ENCODE data around the gene UCKL1.
"Not testable (repeated sequence)": the region's sequence is repeated elsewhere in the genome, so short reads cannot be mapped to it uniquely, and the experiment has no call there.

UCKL1 gene

GRCh38 chr20:63967330-63968135 is 11.3 kb upstream of the UCKL1 start:
- Mint-ChIP-seq H3K27me3 (no peaks in the 10 kb centered on the region), H3K4me1 (ENCODE audit: low read depth) (peaks cover 11% of the 10 kb centered on the region), H3K27ac (no peak overlapping the region), H3K36me3 (ENCODE audit: low read depth) (peaks cover 7% of the 10 kb centered on the region), H3K9me3 (no peaks in the 10 kb centered on the region), H3K4me3 (no peak overlapping the region)

GRCh38 chr20:63966944-63967322 is 10.7 kb upstream of the UCKL1 start:
- H3K4me3 Mint-ChIP-seq: no peak overlapping the region
- peaks cover 11% of the 10 kb centered on the region for H3K4me1 Mint-ChIP-seq (ENCODE audit: low read depth)

GRCh38 chr20:63966172-63966943 is 10.1 kb upstream of the UCKL1 start:
- Mint-ChIP-seq H3K9me3 (no peaks in the 10 kb centered on the region), H3K27ac (no peak overlapping the region), H3K4me3 (no peak overlapping the region), H3K27me3 (no peaks in the 10 kb centered on the region), H3K36me3 (ENCODE audit: low read depth) (peaks cover 9% of the 10 kb centered on the region), H3K4me1 (ENCODE audit: low read depth) (peaks cover 11% of the 10 kb centered on the region)

More at GRCh38 chr20:63966944-63967322, 10.7 kb upstream of the UCKL1 start:
- Mint-ChIP-seq H3K36me3 (ENCODE audit: low read depth) (peaks cover 7% of the 10 kb centered on the region), H3K27ac (no peak overlapping the region), H3K9me3 (no peaks in the 10 kb centered on the region), H3K27me3 (no peaks in the 10 kb centered on the region)

GRCh38 chr20:63964412-63964811 is 8.2 kb upstream of the UCKL1 start:
- Mint-ChIP-seq H3K4me3 (no peak overlapping the region), H3K4me1 (ENCODE audit: low read depth) (peaks cover 11% of the 10 kb centered on the region), H3K27ac (no peak overlapping the region), H3K9me3 (no peaks in the 10 kb centered on the region), H3K36me3 (ENCODE audit: low read depth) (peaks cover 11% of the 10 kb centered on the region), H3K27me3 (no peaks in the 10 kb centered on the region)

- Mint-ChIP-seq H3K9me3 (no peaks in the 10 kb centered on the region), H3K27me3 (no peaks in the 10 kb centered on the region), H3K27ac (no peak overlapping the region), H3K4me1 (ENCODE audit: low read depth) (peaks cover 9% of the 10 kb centered on the region), H3K4me3 (no peak overlapping the region), H3K36me3 (ENCODE audit: low read depth) (peaks cover 11% of the 10 kb centered on the region)
These were observed 7.6 kb upstream of the UCKL1 start for GRCh38 chr20:63963784-63964301.

- no peak overlapping the region for H3K4me3 Mint-ChIP-seq
- H3K27ac Mint-ChIP-seq: no peak overlapping the region
- H3K36me3 Mint-ChIP-seq (ENCODE audit: low read depth): peaks cover 11% of the 10 kb centered on the region
- no peaks in the 10 kb centered on the region for H3K9me3 Mint-ChIP-seq
- H3K27me3 Mint-ChIP-seq: no peaks in the 10 kb centered on the region
- peaks cover 7% of the 10 kb centered on the region for H3K4me1 Mint-ChIP-seq (ENCODE audit: low read depth)
These were observed 7.1 kb upstream of the UCKL1 start for GRCh38 chr20:63963348-63963741.

- Mint-ChIP-seq H3K36me3 (ENCODE audit: low read depth) (peaks cover 11% of the 10 kb centered on the region), H3K27ac (no peak overlapping the region), H3K4me1 (ENCODE audit: low read depth) (peaks cover 8% of the 10 kb centered on the region), H3K4me3 (no peak overlapping the region), H3K9me3 (no peaks in the 10 kb centered on the region), H3K27me3 (no peaks in the 10 kb centered on the region)
These were observed 6.5 kb upstream of the UCKL1 start for GRCh38 chr20:63962426-63963347.

GRCh38 chr20:63961664-63962425 is 5.6 kb upstream of the UCKL1 start:
- Mint-ChIP-seq H3K36me3 (ENCODE audit: low read depth) (peaks cover 9% of the 10 kb centered on the region), H3K27ac (no peak overlapping the region), H3K9me3 (no peaks in the 10 kb centered on the region), H3K27me3 (no peaks in the 10 kb centered on the region), H3K4me3 (no peak overlapping the region), H3K4me1 (ENCODE audit: low read depth) (peaks cover 16% of the 10 kb centered on the region)

- not testable (repeated sequence) for H3K36me3 Mint-ChIP-seq (ENCODE audit: low read depth); H3K27ac Mint-ChIP-seq; H3K4me3 Mint-ChIP-seq; H3K27me3 Mint-ChIP-seq; H3K9me3 Mint-ChIP-seq
- H3K4me1 Mint-ChIP-seq (ENCODE audit: low read depth): peaks cover 16% of the 10 kb centered on the region
These were observed 4.7 kb upstream of the UCKL1 start for GRCh38 chr20:63960654-63961621.

GRCh38 chr20:63959699-63960075 is 3.5 kb upstream of the UCKL1 start:
- Mint-ChIP-seq H3K27me3 (no peaks in the 10 kb centered on the region), H3K4me3 (no peak overlapping the region), H3K36me3 (ENCODE audit: low read depth) (peaks cover 5% of the 10 kb centered on the region), H3K4me1 (ENCODE audit: low read depth) (peaks cover 22% of the 10 kb centered on the region), H3K27ac (no peak overlapping the region), H3K9me3 (no peaks in the 10 kb centered on the region)

GRCh38 chr20:63958964-63959698 is 2.9 kb upstream of the UCKL1 start:
- H3K4me3 Mint-ChIP-seq: no peak overlapping the region
- no peak overlapping the region for H3K27ac Mint-ChIP-seq
- H3K4me1 Mint-ChIP-seq (ENCODE audit: low read depth): peaks cover 28% of the 10 kb centered on the region
- H3K36me3 Mint-ChIP-seq (ENCODE audit: low read depth): peaks cover 8% of the 10 kb centered on the region
- no peaks in the 10 kb centered on the region for H3K27me3 Mint-ChIP-seq
- H3K9me3 Mint-ChIP-seq: no peaks in the 10 kb centered on the region

- Mint-ChIP-seq H3K4me1 (ENCODE audit: low read depth) (peaks cover 34% of the 10 kb centered on the region), H3K4me3 (no peak overlapping the region), H3K9me3 (no peaks in the 10 kb centered on the region), H3K27me3 (no peaks in the 10 kb centered on the region), H3K27ac (peak overlapping the region; percentile 58), H3K36me3 (ENCODE audit: low read depth) (peaks cover 9% of the 10 kb centered on the region)
These were observed 2.3 kb upstream of the UCKL1 start for GRCh38 chr20:63958471-63958870.

All from stimulated activated naive CD8-positive, alpha-beta T cell treated with anti-CD3 and anti-CD28 coated beads, Interleukin-15, Interleukin-2, amounts not matched to agents 100 ng/mL and 50 ng/mL, for 24 hours (primary cell).